ENCODE measurements around the gene SEZ6L2. TPM values are rescaled to one million over a fixed set of nuclear protein-coding genes. Genes with fewer than 3 reads are reported as not detected.
A peak's percentile ranks its signal among the peaks of the same experiment; 100 is the strongest.

SEZ6L2 gene
- total and polyA plus RNA-seq, 2 of the 13 experiments (the other 11 are each of a cell fraction or from before 2014, with no cell fraction given) = 14.9 to 16.9 TPM

DNA sequence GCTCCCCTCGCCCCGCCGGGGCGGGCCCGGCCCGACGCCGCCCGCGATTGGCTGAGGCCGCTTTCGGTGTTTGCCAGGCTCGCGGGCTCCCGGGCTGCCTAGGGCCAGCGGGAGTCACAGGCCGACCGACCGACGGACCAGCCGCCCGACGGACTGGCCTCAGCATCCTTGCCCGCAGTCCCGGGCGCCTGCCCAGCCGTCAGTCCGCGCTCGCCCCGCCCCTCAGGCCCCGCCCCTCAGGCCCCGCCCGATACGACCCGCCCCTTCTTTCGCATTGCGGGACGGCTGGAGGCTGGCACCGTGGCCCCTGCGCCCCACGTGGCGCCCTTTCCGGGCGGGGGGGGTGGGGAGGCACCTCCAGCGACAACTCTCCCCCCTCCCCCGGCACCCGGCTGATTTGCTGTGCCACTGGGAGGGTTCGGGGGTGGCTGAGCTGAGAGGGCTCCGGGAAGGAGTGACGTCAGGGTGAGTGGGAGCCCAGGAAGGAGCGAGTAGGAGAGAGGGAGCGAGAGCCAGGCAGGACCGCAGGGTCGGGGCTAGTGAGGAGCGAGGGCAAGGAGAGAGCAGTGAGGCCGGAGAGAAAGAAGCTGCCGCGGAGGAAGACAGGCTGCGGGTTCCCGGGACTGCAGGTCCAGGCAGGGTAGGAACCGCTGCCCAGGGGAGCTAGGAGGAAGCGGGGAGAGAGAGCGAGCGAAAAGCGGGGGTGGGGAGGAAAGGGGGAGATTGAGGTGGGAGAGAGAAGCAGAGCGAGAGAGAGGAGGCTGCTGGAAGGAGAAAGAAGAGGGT, 945 bp upstream of the SEZ6L2 start, which contains the start of gene ASPHD1 (continued):
- TF ChIP-seq, protein P1, sequence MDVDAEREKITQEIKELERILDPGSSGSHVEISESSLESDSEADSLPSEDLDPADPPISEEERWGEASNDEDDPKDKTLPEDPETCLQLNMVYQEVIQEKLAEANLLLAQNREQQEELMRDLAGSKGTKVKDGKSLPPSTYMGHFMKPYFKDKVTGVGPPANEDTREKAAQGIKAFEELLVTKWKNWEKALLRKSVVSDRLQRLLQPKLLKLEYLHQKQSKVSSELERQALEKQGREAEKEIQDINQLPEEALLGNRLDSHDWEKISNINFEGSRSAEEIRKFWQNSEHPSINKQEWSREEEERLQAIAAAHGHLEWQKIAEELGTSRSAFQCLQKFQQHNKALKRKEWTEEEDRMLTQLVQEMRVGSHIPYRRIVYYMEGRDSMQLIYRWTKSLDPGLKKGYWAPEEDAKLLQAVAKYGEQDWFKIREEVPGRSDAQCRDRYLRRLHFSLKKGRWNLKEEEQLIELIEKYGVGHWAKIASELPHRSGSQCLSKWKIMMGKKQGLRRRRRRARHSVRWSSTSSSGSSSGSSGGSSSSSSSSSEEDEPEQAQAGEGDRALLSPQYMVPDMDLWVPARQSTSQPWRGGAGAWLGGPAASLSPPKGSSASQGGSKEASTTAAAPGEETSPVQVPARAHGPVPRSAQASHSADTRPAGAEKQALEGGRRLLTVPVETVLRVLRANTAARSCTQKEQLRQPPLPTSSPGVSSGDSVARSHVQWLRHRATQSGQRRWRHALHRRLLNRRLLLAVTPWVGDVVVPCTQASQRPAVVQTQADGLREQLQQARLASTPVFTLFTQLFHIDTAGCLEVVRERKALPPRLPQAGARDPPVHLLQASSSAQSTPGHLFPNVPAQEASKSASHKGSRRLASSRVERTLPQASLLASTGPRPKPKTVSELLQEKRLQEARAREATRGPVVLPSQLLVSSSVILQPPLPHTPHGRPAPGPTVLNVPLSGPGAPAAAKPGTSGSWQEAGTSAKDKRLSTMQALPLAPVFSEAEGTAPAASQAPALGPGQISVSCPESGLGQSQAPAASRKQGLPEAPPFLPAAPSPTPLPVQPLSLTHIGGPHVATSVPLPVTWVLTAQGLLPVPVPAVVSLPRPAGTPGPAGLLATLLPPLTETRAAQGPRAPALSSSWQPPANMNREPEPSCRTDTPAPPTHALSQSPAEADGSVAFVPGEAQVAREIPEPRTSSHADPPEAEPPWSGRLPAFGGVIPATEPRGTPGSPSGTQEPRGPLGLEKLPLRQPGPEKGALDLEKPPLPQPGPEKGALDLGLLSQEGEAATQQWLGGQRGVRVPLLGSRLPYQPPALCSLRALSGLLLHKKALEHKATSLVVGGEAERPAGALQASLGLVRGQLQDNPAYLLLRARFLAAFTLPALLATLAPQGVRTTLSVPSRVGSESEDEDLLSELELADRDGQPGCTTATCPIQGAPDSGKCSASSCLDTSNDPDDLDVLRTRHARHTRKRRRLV (CRISPR knock-in tag; IDR thresholded peaks at IDR 0.05) = 0 out of 2 replicates have a peak, but pooled peaks have one; percentile 10
- TF ChIP-seq, protein P2, sequence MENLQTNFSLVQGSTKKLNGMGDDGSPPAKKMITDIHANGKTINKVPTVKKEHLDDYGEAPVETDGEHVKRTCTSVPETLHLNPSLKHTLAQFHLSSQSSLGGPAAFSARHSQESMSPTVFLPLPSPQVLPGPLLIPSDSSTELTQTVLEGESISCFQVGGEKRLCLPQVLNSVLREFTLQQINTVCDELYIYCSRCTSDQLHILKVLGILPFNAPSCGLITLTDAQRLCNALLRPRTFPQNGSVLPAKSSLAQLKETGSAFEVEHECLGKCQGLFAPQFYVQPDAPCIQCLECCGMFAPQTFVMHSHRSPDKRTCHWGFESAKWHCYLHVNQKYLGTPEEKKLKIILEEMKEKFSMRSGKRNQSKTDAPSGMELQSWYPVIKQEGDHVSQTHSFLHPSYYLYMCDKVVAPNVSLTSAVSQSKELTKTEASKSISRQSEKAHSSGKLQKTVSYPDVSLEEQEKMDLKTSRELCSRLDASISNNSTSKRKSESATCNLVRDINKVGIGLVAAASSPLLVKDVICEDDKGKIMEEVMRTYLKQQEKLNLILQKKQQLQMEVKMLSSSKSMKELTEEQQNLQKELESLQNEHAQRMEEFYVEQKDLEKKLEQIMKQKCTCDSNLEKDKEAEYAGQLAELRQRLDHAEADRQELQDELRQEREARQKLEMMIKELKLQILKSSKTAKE (CRISPR knock-in tag; IDR thresholded peaks at IDR 0.05; ENCODE audit: borderline replicate concordance) = peak; percentile 45
- no peak for TF ChIP-seq NBN (conservative IDR thresholded peaks at IDR 0.05)
- TF ChIP-seq GLI4 (CRISPR knock-in tag; IDR thresholded peaks at IDR 0.05; ENCODE audit: borderline replicate concordance) = peak; percentile 99; the same call in 1 of the 2 replicates
- peak; percentile 99 for TF ChIP-seq SRY (CRISPR knock-in tag; IDR thresholded peaks at IDR 0.05)
- peak; percentile 71 for TF ChIP-seq ZNF782 (CRISPR knock-in tag; IDR thresholded peaks at IDR 0.05; ENCODE audit: borderline replicate concordance)
- 0 out of 2 replicates have a peak, but pooled peaks have one; percentile 27 for TF ChIP-seq MED1 (CRISPR knock-in tag; IDR thresholded peaks at IDR 0.05)
- TF ChIP-seq, protein P3, sequence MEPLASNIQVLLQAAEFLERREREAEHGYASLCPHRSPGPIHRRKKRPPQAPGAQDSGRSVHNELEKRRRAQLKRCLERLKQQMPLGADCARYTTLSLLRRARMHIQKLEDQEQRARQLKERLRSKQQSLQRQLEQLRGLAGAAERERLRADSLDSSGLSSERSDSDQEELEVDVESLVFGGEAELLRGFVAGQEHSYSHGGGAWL (CRISPR knock-in tag; IDR thresholded peaks at IDR 0.05) = peak; percentile 99
- TF ChIP-seq, protein P4, sequence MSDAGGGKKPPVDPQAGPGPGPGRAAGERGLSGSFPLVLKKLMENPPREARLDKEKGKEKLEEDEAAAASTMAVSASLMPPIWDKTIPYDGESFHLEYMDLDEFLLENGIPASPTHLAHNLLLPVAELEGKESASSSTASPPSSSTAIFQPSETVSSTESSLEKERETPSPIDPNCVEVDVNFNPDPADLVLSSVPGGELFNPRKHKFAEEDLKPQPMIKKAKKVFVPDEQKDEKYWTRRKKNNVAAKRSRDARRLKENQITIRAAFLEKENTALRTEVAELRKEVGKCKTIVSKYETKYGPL (CRISPR knock-in tag; IDR thresholded peaks at IDR 0.05) = peak; percentile 94; the same call in 1 of the 2 replicates
- TF ChIP-seq ZNF83 (CRISPR knock-in tag; IDR thresholded peaks at IDR 0.05; ENCODE audit: borderline replicate concordance) = 0 out of 2 replicates have a peak, but pooled peaks have one; percentile 22
- TF ChIP-seq PCBP2 (optimal IDR thresholded peaks at IDR 0.05; ENCODE audit: low read depth, low read length, poor library complexity, severe bottlenecking) = peak; percentile 84
- 0 out of 2 replicates have a peak, but pooled peaks have one; percentile 62 for TF ChIP-seq SIN3B (IDR thresholded peaks at IDR 0.05; ENCODE audit: low read length)
- peak; percentile 95 for TF ChIP-seq ZNF446 (CRISPR knock-in tag; IDR thresholded peaks at IDR 0.05)
- TF ChIP-seq MAFG (CRISPR knock-in tag; IDR thresholded peaks at IDR 0.05) = peak; percentile 50; the same call in 1 of the 2 replicates
- peak; percentile 39 for TF ChIP-seq MEIS1 (CRISPR knock-in tag; IDR thresholded peaks at IDR 0.05; ENCODE audit: borderline replicate concordance)
- no peak; the same call in 1 of the 2 replicates for TF ChIP-seq ZNF230 (CRISPR knock-in tag; IDR thresholded peaks at IDR 0.05)
- no peak; the same call in 1 of the 2 replicates for TF ChIP-seq NRL (CRISPR knock-in tag; IDR thresholded peaks at IDR 0.05; ENCODE audit: borderline replicate concordance)
- peak; percentile 62; the same call in 1 of the 2 replicates for TF ChIP-seq RARG (CRISPR knock-in tag; IDR thresholded peaks at IDR 0.05; ENCODE audit: low read depth)

Data from HepG2 (cell line).